Measurements from ENCODE around the gene ZCCHC17.
"Not testable (repeated sequence)": the region's sequence is repeated elsewhere in the genome, so short reads cannot be mapped to it uniquely, and the experiment has no call there.

DNA sequence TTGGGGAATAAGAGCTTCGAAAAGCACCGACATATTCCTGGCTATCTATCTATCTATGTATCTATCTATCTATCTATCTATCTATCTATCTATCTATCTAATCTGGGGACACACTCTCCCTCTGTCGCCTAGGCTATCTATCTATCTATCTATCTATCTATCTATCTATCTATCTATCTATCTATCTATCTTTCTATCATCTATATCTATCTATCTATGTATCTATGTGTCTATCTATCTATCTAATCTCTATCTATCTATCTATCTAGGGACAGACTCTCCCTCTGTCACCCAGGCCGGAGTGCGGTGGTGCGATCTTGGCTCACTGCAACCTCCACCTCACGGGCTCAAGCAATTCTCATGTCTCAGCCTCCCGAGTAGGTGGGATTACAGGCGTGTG is 14.4 kb upstream of the ZCCHC17 start:
- TF ChIP-seq CTCF, POLR2A (IDR thresholded peaks at IDR 0.05): not testable (repeated sequence)
